Measurements from ENCODE around the gene MDP1.

GRCh38 chr14:24189059-24189375 lies 26.8 kb downstream of the MDP1 start:
- TF ChIP-seq CTCF (conservative IDR thresholded peaks at IDR 0.05 in 1 of 2, IDR thresholded peaks at IDR 0.05 in 1 of 2; ENCODE audit: low read depth in 1 of 2, low read length in 2 of 2) (no peak), EZH2 (IDR thresholded peaks at IDR 0.05; ENCODE audit: low read length, missing control alignments) (no peak)

Data from fibroblast of lung (primary cell).